Ovary (tissue), 9 donors: ENCODE measurements around the gene RASGEF1C. TPM values are rescaled to one million over a fixed set of nuclear protein-coding genes. Genes with fewer than 3 reads are reported as not detected.

Source experiments
- DNase-seq, 5 donors: peaks; one replicate each; pipeline ENCODE4 v3.0.0-alpha.2; 2019 to 2020
- H3K27ac ChIP-seq, 2 donors: fragments of 200-600 bp; one replicate each; pipeline versions ENCODE4 v1.5.1 to v1.8.0; 2019 to 2022
- H3K27me3 ChIP-seq: fragments of 200-600 bp; one replicate; pipeline ENCODE4 v1.8.0; 2022
- H3K36me3 ChIP-seq: fragments of 200-600 bp; sonication (generic); one replicate; pipeline ENCODE4 v1.5.1; 2019
- H3K4me1 ChIP-seq: one replicate; pipeline ENCODE4 v1.8.1; 2013; ENCODE audit warnings: mild to moderate bottlenecking, moderate library complexity; ENCODE audit not compliant: insufficient read depth
- H3K4me3 ChIP-seq: fragments of 200-600 bp; sonication (generic); one replicate; pipeline ENCODE4 v1.5.1; 2017
- H3K9me3 ChIP-seq, 2 donors: fragments of 200-600 bp in 1 of 2; sonication (generic) in 1 of 2; one replicate each; pipeline versions ENCODE4 v1.5.1 to v1.8.1; 2013 to 2019; ENCODE audit warnings: mild to moderate bottlenecking in 1 of 2, moderate library complexity in 1 of 2
- CTCF ChIP-seq, 3 donors: fragments of 450-650 bp in 2 of 3; fragments of 200-600 bp in 1 of 3; IDR thresholded peaks; one replicate each; pipeline versions ENCODE4 v1.5.1 to v1.8.0; 2016 to 2022; ENCODE audit warnings: antibody characterized with exemption in 3 of 3, mild to moderate bottlenecking in 1 of 3
- EP300 ChIP-seq: sonication (generic); formaldehyde crosslinking; IDR thresholded peaks from one replicate; pipeline ENCODE4 v1.6.1; 2017; ENCODE audit warnings: antibody characterized with exemption
- POLR2A ChIP-seq: fragments of 450-650 bp; IDR thresholded peaks from one replicate; pipeline ENCODE4 v1.6.1; 2017; ENCODE audit warnings: antibody characterized with exemption, mild to moderate bottlenecking, moderate library complexity
- WGBS, 3 donors: extraction: QIAGEN DNeasy Blood & Tissue Kit in 1 of 3; methylation state at CpG; one replicate each; pipeline versions ENCODE4 v1.1.5 to v1.1.7; 2013 to 2017; 5-methylcytosine and 5-hydroxymethylcytosine counted together
- intact Hi-C, 4 donors: fragments of 100-400 bp; cut with DNase I; formaldehyde crosslinking; loops; one replicate each; pipeline versions ENCODE4 v1.11.0 to v1.15.1; 2022 to 2023
- polyA plus RNA-seq, 2 donors: library from polyadenylated mRNA; stranded (reverse); fragments of 200-250 nt in 1 of 2; fragments of 350-450 nt in 1 of 2; fragmentation: Illumina TruSeq in 1 of 2; extraction: RNeasy Lipid Tissue Mini Kit (QIAGEN cat#74804) in 1 of 2; gene quantifications; one replicate each; pipeline ENCODE4 v1.2.3, GENCODE V29; 2013 to 2014
- total RNA-seq, 7 donors: library from RNA; depleted of rRNA in 2 of 7; stranded (reverse); fragments of >200 nt in 2 of 7; fragmentation: NEBNext Ultra II Directional in 3 of 7; extraction: Animal tissue kit (Norgen Biotek cat#: 25700) in 3 of 7; gene quantifications; one replicate each; pipeline versions ENCODE4 v1.1.0 to v1.2.4, GENCODE V29; 2016 to 2023
- donor health status: DM: no; HTN: no; CAD: no; lungs with moderate emphysema.
- donor health status: DM: no; HTN: no; CAD: no.
- donor health status: Bipolar disorder and iron deficiency.
- donor health status: DM: yes; HTN: yes; CAD: no.
- donor health status: DM: no; HTN: no; CAD: no.
- donor health status: DM: yes; HTN: yes; CAD: no.

RASGEF1C gene
- total and polyA plus RNA-seq, 9 donors: 0.13 to 0.97 (median 0.38) TPM; not detected in 2

DNA sequence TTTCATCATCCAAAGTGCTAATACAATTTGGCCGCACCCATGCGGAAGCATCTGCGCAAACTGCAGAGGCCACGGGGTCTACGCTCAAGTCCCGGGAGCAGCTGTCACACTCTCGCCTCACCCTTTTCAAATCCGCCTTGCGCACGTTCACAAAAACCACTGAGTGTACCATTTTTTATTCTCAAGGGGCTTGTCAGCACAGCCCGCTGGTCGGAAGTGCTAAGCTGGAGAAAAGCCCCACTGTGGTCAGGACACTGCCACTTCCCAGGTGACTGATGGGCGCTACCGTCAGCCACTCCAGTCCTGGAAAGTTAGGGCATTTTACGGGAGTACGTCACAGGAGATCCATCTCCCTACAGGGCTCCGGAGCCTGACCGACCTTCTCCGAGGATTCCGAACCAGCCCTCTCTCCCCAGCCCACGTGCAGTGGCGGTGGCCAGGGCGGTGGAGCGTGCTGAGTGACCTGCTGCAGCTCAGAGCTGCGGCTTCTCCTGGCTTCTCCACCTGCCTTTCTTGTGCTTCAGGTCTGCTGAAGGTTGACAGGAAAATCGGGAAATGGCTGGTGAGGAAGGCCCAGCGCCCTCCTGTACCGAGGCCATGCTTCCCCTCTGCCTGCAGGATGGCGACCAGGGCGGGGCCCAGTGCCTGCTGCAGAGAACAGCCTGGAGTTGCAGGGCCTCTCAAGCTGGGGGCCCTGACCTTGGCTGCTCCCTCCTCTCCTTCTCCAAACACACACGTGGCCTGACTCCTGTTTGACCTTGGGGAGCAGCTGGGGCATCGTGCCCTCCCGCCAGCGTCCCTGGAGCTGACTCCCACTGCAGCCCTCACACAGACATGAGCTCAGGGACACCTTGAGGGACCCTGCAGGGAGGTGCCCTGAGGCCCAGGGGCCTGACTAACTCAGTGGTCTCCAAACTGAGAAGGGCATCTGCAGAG is 14.3 kb downstream of the RASGEF1C start:
- intact Hi-C loops: no loop called here
- Histone ChIP-seq H3K27ac (no peak overlapping the region), H3K9me3 (no peaks in the 10 kb centered on the region), H3K36me3 (no peaks in the 10 kb centered on the region), H3K4me3 (no peak overlapping the region), H3K4me1 (no peaks in the 10 kb centered on the region), H3K27me3 (no peaks in the 10 kb centered on the region)
- no peak for DNase-seq
- 80 to 81% (median 81%) methylated on average over 33 to 34 of the region's 34 CpGs for WGBS, 3 donors
- TF ChIP-seq EP300 (no peak), POLR2A (no peak), CTCF (IDR thresholded peaks at IDR 0.05) (no peak)

DNA sequence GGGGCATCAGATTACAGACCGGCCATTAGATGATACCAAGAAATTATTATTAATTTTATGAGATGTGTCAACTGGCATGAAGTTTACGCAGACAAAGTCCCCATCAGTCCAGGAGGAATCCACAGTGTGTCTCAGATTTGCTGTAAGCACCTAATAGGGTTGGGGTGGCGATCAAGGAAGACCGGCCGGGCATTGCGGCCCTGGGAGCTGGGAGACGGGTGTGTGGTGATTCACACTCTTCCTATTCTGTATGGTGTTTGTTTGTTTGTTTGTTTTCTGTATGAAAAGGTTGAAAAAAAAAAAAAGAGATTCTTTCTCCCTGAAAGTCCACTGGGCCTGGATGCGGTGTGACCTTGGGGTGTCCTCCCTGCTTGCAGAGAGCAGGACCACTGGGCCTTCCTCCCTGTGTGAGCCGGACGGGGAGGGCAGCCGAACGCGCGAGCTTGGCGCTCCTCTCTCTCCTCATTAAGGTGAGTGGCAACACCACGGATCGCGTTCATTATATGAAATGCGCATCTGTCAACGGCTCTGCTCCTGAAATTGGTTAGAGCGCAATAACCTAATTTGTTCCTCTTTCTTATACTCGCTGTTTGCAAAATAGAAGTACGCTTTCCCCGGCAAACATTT is 15.1 kb downstream of the RASGEF1C start:
- Histone ChIP-seq H3K36me3 (no peaks in the 10 kb centered on the region), H3K4me3 (no peak overlapping the region), H3K4me1 (no peaks in the 10 kb centered on the region), H3K9me3 (no peaks in the 10 kb centered on the region), H3K27ac (no peak overlapping the region), H3K27me3 (no peaks in the 10 kb centered on the region)
- no peak for TF ChIP-seq POLR2A
- no peak for TF ChIP-seq EP300
- no peak for TF ChIP-seq CTCF (IDR thresholded peaks at IDR 0.05)
- intact Hi-C loops: no loop called here
- no peak for DNase-seq
- WGBS, 3 donors: 90 to 93% (median 91%) methylated on average over 24 of the region's 24 CpGs

DNA sequence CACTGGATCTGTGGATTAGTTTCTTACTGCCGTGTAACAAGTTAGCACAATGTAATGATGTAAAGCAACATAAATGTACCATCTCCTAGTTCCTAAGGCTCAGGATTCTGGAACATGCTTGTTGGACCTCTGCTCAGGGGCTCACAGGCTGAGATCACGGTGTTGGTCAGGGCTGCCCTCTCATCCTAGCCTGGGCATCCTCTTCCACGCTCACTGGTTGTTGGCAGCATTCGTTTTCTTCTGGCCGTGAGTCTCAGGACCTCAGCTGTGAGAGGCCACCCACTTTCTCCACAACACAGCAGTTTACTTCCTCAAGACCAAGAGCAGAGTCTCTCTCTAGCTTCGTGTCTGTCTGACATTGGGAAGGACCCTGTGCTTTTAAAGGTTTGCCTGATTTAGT is 17.3 kb downstream of the RASGEF1C start:
- no peak for DNase-seq
- intact Hi-C loops: no loop called here
- Histone ChIP-seq H3K4me1 (no peaks in the 10 kb centered on the region), H3K36me3 (no peaks in the 10 kb centered on the region), H3K27ac (no peak overlapping the region), H3K4me3 (no peak overlapping the region), H3K9me3 (no peaks in the 10 kb centered on the region), H3K27me3 (no peaks in the 10 kb centered on the region)
- no peak for TF ChIP-seq EP300
- TF ChIP-seq POLR2A: no peak
- WGBS, 3 donors: 56 to 66% (median 65%) methylated on average over 6 of the region's 6 CpGs

- H3K27ac ChIP-seq: no peak overlapping the region
- no peak overlapping the region for H3K4me3 ChIP-seq
- H3K9me3 ChIP-seq: no peaks in the 10 kb centered on the region
- H3K4me1 ChIP-seq: no peaks in the 10 kb centered on the region
- DNase-seq: no peak
- 62 to 86% (median 81%) methylated on average over 2 of the region's 2 CpGs for WGBS, 3 donors
- no peaks in the 10 kb centered on the region for H3K27me3 ChIP-seq
- TF ChIP-seq CTCF (IDR thresholded peaks at IDR 0.05) (no peak), EP300 (no peak), POLR2A (no peak)
- intact Hi-C loops: no loop called here
- no peaks in the 10 kb centered on the region for H3K36me3 ChIP-seq
Measured at GRCh38 chr5:180187767-180188166, 21.2 kb downstream of the RASGEF1C start.

DNA sequence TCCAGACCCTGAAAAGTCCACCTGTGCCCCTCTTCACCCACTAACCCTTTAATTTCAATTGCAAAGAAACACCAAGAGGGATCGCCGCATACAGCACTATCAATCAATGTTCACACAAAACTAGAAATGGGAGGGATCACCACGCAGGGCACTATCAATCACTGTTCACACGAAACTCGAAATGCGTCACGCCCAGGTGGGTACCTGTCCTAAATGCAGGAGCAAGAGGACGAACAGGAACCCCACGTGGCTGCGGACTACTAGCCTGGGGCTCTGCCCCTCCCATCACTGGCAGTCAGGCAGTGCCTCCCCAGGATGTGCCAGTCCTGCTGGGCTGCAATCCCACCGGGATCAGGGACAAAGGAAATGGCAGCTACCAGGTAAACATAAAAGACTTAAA is 28.2 kb downstream of the RASGEF1C start:
- H3K4me3 ChIP-seq: no peak overlapping the region
- no peak overlapping the region for H3K27ac ChIP-seq
- DNase-seq: no peak
- H3K4me1 ChIP-seq: peaks cover 3% of the 10 kb centered on the region
- WGBS, 3 donors: 81 to 87% (median 83%) methylated on average over 11 of the region's 11 CpGs
- intact Hi-C loops: no loop called here
- TF ChIP-seq EP300: no peak
- no peak for TF ChIP-seq CTCF (IDR thresholded peaks at IDR 0.05)
- TF ChIP-seq POLR2A: no peak
- H3K27me3 ChIP-seq: no peaks in the 10 kb centered on the region
- H3K36me3 ChIP-seq: no peaks in the 10 kb centered on the region
- no peaks in the 10 kb centered on the region for H3K9me3 ChIP-seq
